ENCODE results near the gene POLR3GL. TPM values are rescaled to one million over a fixed set of nuclear protein-coding genes. Genes with fewer than 3 reads are reported as not detected.

The POLR3GL gene
- total RNA-seq, 1 experiment from 2014 or later: 8.5 TPM

GRCh38 chr1:145983960-145984830 is 19.7 kb downstream of the POLR3GL start:
- POLR2A ChIA-PET (ENCODE audit: low non-redundant PET): no interaction called here
- BruUV-seq (replicated peaks): no TSS peak

GRCh38 chr1:145985129-145985501 is 20.6 kb downstream of the POLR3GL start:
- no TSS peak for BruUV-seq (replicated peaks)
- intact Hi-C loops (cut with micrococcal nuclease; ENCODE audit: unreplicated experiment): loop anchor here (1.0 kb wide), 1 partner anchor 9 kb away; no protein-coding TSS in a partner anchor
- Histone ChIP-seq H3K4me3 (ENCODE audit: low read depth, low read length, poor library complexity, severe bottlenecking) (no peak overlapping the region), H3K36me3 (ENCODE audit: insufficient read depth, low read length, poor library complexity, severe bottlenecking) (no peaks in the 10 kb centered on the region), H3K4me1 (ENCODE audit: insufficient read depth, low read length, poor library complexity, severe bottlenecking) (peaks cover 27% of the 10 kb centered on the region), H3K27me3 (replicated peaks; ENCODE audit: insufficient read depth, low read depth, low read length, poor library complexity) (no peaks in the 10 kb centered on the region), H3K27ac (ENCODE audit: low read depth, low read length, poor library complexity, severe bottlenecking) (peak overlapping the region; percentile 81), H3K9me3 (ENCODE audit: low read depth, low read length, poor library complexity, severe bottlenecking) (no peaks in the 10 kb centered on the region)
- DNase-seq (ENCODE audit: low spot score): no peak
- POLR2A ChIA-PET (ENCODE audit: low non-redundant PET): no interaction called here
- TF ChIP-seq EZH2 (IDR thresholded peaks at IDR 0.05; ENCODE audit: borderline replicate concordance, low read depth, low read length, poor library complexity, severe bottlenecking) (no peak), CTCF (conservative IDR thresholded peaks at IDR 0.05; ENCODE audit: low read depth, low read length) (no peak)
- CTCF ChIA-PET: no interaction called here

More at GRCh38 chr1:145983960-145984830, 19.7 kb downstream of the POLR3GL start:
- Histone ChIP-seq H3K36me3 (ENCODE audit: insufficient read depth, low read length, poor library complexity, severe bottlenecking) (no peaks in the 10 kb centered on the region), H3K27me3 (replicated peaks; ENCODE audit: insufficient read depth, low read depth, low read length, poor library complexity) (no peaks in the 10 kb centered on the region), H3K9me3 (ENCODE audit: low read depth, low read length, poor library complexity, severe bottlenecking) (no peaks in the 10 kb centered on the region), H3K27ac (ENCODE audit: low read depth, low read length, poor library complexity, severe bottlenecking) (peak overlapping the region; percentile 81), H3K4me1 (ENCODE audit: insufficient read depth, low read length, poor library complexity, severe bottlenecking) (peaks cover 33% of the 10 kb centered on the region), H3K4me3 (ENCODE audit: low read depth, low read length, poor library complexity, severe bottlenecking) (no peak overlapping the region)
- CTCF ChIA-PET: no interaction called here
- TF ChIP-seq CTCF (conservative IDR thresholded peaks at IDR 0.05; ENCODE audit: low read depth, low read length): no peak
- no peak for DNase-seq (ENCODE audit: low spot score)
- intact Hi-C loops (cut with micrococcal nuclease; ENCODE audit: unreplicated experiment): no loop called here

DNA sequence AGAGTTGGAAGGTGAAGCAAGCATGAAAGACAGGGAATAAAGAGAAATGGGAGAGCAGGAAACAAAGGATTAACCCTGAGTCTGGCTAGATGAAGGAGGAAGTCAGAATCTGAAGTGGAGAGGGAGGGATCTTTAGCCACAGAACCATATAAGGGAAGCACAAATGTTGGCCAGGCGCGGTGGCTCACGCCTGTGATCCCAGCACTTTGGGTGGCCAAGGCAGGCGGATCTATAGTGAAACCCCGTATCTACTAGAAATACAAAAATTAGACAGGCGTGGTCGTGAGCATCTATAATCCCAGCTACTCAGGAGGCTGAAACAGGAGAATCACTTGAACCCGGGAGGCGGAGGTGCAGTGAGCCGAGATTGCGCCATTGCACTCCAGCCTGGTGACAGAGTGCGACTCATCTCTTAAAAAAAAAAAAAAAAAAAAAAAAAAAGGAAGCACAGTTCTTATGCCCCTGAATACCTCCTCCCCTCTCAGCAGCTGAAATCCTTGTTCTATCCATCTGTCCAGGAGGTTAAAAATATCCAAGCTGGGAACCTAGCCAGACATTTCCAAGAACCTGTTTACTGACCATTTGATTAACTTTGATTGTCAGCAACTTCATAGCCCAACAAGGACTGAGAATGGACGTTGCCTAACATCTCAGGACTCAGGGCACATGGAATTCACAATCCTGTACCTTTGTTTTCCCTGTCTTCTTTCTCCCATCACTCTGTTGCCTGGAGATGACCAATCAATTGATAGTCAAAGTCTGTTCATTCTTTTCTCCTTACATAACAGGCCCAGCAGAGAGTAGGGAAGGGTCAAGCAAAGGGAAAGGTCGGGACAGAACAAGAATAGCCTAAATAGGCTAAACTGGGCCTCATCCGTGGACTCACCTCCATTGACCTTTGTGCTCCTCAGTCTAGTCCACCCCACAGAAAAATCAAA is 21.3 kb downstream of the POLR3GL start:
- BruUV-seq (replicated peaks): no TSS peak
- no peak for TF ChIP-seq EZH2 (IDR thresholded peaks at IDR 0.05; ENCODE audit: borderline replicate concordance, low read depth, low read length, poor library complexity, severe bottlenecking)
- no peak for TF ChIP-seq CTCF (conservative IDR thresholded peaks at IDR 0.05; ENCODE audit: low read depth, low read length)
- Histone ChIP-seq H3K4me1 (ENCODE audit: insufficient read depth, low read length, poor library complexity, severe bottlenecking) (peaks cover 21% of the 10 kb centered on the region), H3K36me3 (ENCODE audit: insufficient read depth, low read length, poor library complexity, severe bottlenecking) (no peaks in the 10 kb centered on the region), H3K27me3 (replicated peaks; ENCODE audit: insufficient read depth, low read depth, low read length, poor library complexity) (no peaks in the 10 kb centered on the region), H3K9me3 (ENCODE audit: low read depth, low read length, poor library complexity, severe bottlenecking) (no peaks in the 10 kb centered on the region), H3K4me3 (ENCODE audit: low read depth, low read length, poor library complexity, severe bottlenecking) (no peak overlapping the region), H3K27ac (ENCODE audit: low read depth, low read length, poor library complexity, severe bottlenecking) (peak overlapping the region; percentile 81)
- intact Hi-C loops (cut with micrococcal nuclease; ENCODE audit: unreplicated experiment): loop anchor here (1.0 kb wide), 1 partner anchor 9 kb away; no protein-coding TSS in a partner anchor
- CTCF ChIA-PET: no interaction called here
- DNase-seq (ENCODE audit: low spot score): peak; percentile 42
- POLR2A ChIA-PET (ENCODE audit: low non-redundant PET): no interaction called here

Data from A673 (cell line).